Lung (tissue), 16 donors: ENCODE results near the gene SAMD9. TPM values are rescaled to one million over a fixed set of nuclear protein-coding genes. Genes with fewer than 3 reads are reported as not detected.

Source experiments
- ATAC-seq: fragments of 200-7000 bp; cut with Tn5 transposase; one replicate; pipeline ENCODE4 v1.9.1; 2020; ENCODE audit warnings: moderate number of reproducible peaks; ENCODE audit not compliant: insufficient read depth, low FRiP score
- DNase-seq, 3 donors: peaks; one replicate each; pipeline ENCODE4 v3.0.0-alpha.2; 2013 to 2017
- H3K27ac ChIP-seq, 2 donors: one replicate each; pipeline ENCODE4 v1.5.1; 2013; ENCODE audit warnings: mild to moderate bottlenecking in 2 of 2, moderate library complexity in 2 of 2, control low read depth in 1 of 2, inconsistent platforms in 1 of 2, low read depth in 1 of 2, low read length in 1 of 2
- H3K27me3 ChIP-seq, 3 donors: one replicate each; pipeline ENCODE4 v1.5.1; 2013; ENCODE audit warnings: low read length in 2 of 3; ENCODE audit not compliant: control insufficient read depth in 3 of 3, insufficient read depth in 3 of 3
- H3K36me3 ChIP-seq, 4 donors: one replicate each; pipeline ENCODE4 v1.5.1; 2013; ENCODE audit warnings: low read length in 4 of 4, mild to moderate bottlenecking in 1 of 4, moderate library complexity in 1 of 4; ENCODE audit not compliant: control insufficient read depth in 4 of 4, insufficient read depth in 4 of 4
- H3K4me1 ChIP-seq, 5 donors: one replicate each; pipeline ENCODE4 v1.5.1; 2013; ENCODE audit warnings: low read length in 5 of 5, mild to moderate bottlenecking in 2 of 5, moderate library complexity in 1 of 5; ENCODE audit not compliant: control insufficient read depth in 5 of 5, insufficient read depth in 5 of 5
- H3K4me3 ChIP-seq: one replicate; pipeline ENCODE4 v1.5.1; 2013; ENCODE audit warnings: mild to moderate bottlenecking, control low read depth, moderate library complexity
- H3K9ac ChIP-seq, 2 donors: one replicate each; pipeline ENCODE4 v1.5.1; 2013; ENCODE audit warnings: low read length in 2 of 2, control low read depth in 1 of 2; ENCODE audit not compliant: insufficient read depth in 1 of 2
- H3K9me3 ChIP-seq, 4 donors: one replicate each; pipeline ENCODE4 v1.5.1; 2013; ENCODE audit warnings: low read length in 3 of 4, mild to moderate bottlenecking in 1 of 4, moderate library complexity in 1 of 4; ENCODE audit not compliant: control insufficient read depth in 4 of 4, insufficient read depth in 3 of 4
- WGBS, 2 donors: extraction: QIAGEN DNeasy Blood & Tissue Kit; methylation state at CpG; one replicate each; pipeline ENCODE4 v1.1.7; 2013; 5-methylcytosine and 5-hydroxymethylcytosine counted together
- long read RNA-seq, 5 donors: transcript quantifications; one replicate each; lab custom pipeline, GENCODE V29; 2026
- polyA plus RNA-seq, 2 donors: library from polyadenylated mRNA; stranded (reverse); fragments of 200-250 nt; gene quantifications; one replicate each; pipeline ENCODE4 v1.2.1, GENCODE V29; 2013
- total RNA-seq, 2 donors: library from RNA; depleted of rRNA in 1 of 2; stranded (reverse); fragments of >200 nt in 1 of 2; gene quantifications; one replicate each; pipeline ENCODE4 v1.2.1, GENCODE V29; 2014 to 2021
- TF ChIP-seq, protein P1 (sequence below): IDR thresholded peaks from 2 replicates; pipeline ENCODE4 v1.5.1; 2012; ENCODE audit warnings: mild to moderate bottlenecking; ENCODE audit errors: control extremely low read depth, extremely low read depth
- donor health status: control.
- donor health status: control.
- donor health status: Bipolar disorder and iron deficiency.
- donor health status: healthy.
- donor health status: DM: yes; HTN: yes; CAD: no.

The SAMD9 gene
- total RNA-seq (10 to 100 TPM in 1 of 2 donors, 1 to 10 TPM in 1; 7.7 to 14.5 TPM), polyA plus RNA-seq (1 to 10 TPM; 2.3 to 7.3 TPM)
- long read RNA-seq, donor 1, full-length matches to known transcripts: 3 of 3 reads
- long read RNA-seq, donor 1, partial matches to known transcripts: 0 of 3 reads
- long read RNA-seq, donor 1, other reads (novel, unspliced or antisense): 0 of 3 reads
- long read RNA-seq, donor 2: 0 reads
- long read RNA-seq, donor 3, full-length matches to known transcripts: 4 of 4 reads
- long read RNA-seq, donor 3, partial matches to known transcripts: 0 of 4 reads
- long read RNA-seq, donor 3, other reads (novel, unspliced or antisense): 0 of 4 reads
- long read RNA-seq, donor 4: 0 reads
- long read RNA-seq, donor 5, full-length matches to known transcripts: 2 of 2 reads
- long read RNA-seq, donor 5, partial matches to known transcripts: 0 of 2 reads
- long read RNA-seq, donor 5, other reads (novel, unspliced or antisense): 0 of 2 reads

DNA sequence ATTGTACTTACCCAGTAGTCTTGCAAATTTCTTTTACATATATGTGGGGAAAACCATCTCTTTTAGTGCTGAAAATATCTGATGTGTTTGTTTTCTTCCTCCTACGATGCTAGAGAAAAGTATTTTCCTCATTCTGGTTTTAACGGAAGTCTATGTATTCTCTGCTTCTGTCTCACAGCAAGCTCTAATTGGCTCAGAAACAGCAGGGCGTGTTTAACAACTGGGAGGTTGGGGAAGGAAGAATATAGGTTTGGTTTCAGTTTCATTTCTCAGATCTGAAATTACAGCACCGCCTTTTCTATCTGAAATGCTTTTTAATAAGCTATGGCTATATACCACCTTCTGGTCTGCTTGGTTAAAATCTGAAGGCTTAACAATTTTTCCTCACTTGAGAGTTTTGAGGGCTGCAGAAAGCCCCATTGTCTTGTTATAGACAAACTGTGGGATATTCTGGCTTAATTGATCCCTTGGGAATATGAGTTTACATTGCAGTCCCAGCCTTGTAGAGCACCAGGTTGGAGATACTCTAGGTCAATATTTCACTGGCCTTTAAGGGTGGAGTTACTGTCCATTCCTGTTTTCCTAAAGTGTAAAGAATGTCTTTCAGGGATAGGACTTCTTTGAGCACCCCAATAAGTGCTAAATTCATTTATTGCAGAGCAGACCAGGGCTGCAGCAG is at the start of gene SAMD9:
Gene SAMD9, minus strand, starts transcription at position 128 of the 679 bp plus-strand sequence. CDS start 11,882 bp downstream, outside the sequence.
- Histone ChIP-seq H3K36me3 (peaks cover 0 to 3% (median 0%) of the 10 kb centered on the region in 4 donors), H3K4me1 (peaks cover 2 to 8% (median 3%) of the 10 kb centered on the region in 5 donors), H3K9me3 (peaks cover 0 to 7% (median 0%) of the 10 kb centered on the region in 4 donors), H3K27me3 (no peaks in the 10 kb centered on the region), H3K4me3 (peak within 1 kb of the TSS; percentile 24), H3K9ac (peak within 1 kb of the TSS in 1 of 2 donors; percentile 86), H3K27ac (peak within 1 kb of the TSS; percentile 45 to 79)
- 4 to 5% methylated on average over 4 of the region's 4 CpGs for WGBS, 2 donors
- DNase-seq (peak; percentile 62 to 94 (median 91)), ATAC-seq (peak; percentile 93)
- TF ChIP-seq, protein P1, sequence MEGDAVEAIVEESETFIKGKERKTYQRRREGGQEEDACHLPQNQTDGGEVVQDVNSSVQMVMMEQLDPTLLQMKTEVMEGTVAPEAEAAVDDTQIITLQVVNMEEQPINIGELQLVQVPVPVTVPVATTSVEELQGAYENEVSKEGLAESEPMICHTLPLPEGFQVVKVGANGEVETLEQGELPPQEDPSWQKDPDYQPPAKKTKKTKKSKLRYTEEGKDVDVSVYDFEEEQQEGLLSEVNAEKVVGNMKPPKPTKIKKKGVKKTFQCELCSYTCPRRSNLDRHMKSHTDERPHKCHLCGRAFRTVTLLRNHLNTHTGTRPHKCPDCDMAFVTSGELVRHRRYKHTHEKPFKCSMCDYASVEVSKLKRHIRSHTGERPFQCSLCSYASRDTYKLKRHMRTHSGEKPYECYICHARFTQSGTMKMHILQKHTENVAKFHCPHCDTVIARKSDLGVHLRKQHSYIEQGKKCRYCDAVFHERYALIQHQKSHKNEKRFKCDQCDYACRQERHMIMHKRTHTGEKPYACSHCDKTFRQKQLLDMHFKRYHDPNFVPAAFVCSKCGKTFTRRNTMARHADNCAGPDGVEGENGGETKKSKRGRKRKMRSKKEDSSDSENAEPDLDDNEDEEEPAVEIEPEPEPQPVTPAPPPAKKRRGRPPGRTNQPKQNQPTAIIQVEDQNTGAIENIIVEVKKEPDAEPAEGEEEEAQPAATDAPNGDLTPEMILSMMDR: no peak

DNA sequence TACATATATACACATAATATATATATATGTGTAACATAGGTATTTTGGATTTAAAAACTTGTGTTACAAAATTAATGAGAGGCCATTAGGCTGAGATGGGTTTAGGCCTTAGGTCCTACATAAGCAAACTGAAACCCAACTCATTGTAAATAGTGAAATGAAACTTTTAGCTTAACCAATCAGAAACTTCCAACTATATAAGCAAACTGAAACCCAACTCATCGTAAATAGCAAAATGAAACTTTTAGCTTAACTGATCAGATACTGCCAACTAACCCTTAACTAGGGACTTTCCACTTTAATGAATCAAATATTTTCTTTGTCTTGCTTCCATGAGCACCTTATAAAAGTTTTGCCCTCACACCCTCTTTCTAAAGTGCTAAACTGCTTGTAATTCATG is 47.7 kb upstream of the SAMD9 start:
- WGBS, 2 donors: 36 to 81% methylated on average over 1 of the region's 1 CpG
- ATAC-seq: no peak
- H3K9ac ChIP-seq: no peak overlapping the region

DNA sequence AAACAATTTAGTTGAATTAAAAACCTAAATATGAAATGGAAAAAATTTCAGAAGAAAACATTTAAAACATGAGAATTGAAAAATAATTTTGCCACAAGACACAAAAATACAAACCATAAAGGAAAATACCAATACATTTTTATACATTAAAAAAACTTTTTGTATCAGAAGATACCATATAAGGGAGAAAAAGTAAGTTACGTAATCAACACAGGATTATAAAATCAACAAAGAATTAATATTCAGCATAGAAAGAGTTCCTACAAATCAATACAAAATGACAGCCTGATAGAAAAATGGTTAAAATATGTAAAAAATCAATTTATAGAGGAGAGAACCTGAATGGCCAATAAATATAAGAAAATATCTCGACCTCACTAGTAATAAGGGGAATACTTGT is 47.0 kb upstream of the SAMD9 start:
- 64 to 94% methylated on average over 2 of the region's 2 CpGs for WGBS, 2 donors

More for the DNA sequence above, 47.7 kb upstream of the SAMD9 start:
- Histone ChIP-seq H3K27ac (no peak overlapping the region), H3K27me3 (no peaks in the 10 kb centered on the region), H3K9me3 (peaks cover 0 to 10% (median 3%) of the 10 kb centered on the region in 4 donors), H3K4me3 (no peak overlapping the region), H3K36me3 (no peaks in the 10 kb centered on the region), H3K4me1 (no peaks in the 10 kb centered on the region)
- no peak for DNase-seq
- TF ChIP-seq, protein P1: no peak

More for the DNA sequence above, 47.0 kb upstream of the SAMD9 start:
- TF ChIP-seq, protein P1: no peak
- no peaks in the 10 kb centered on the region for H3K36me3 ChIP-seq
- no peaks in the 10 kb centered on the region for H3K27me3 ChIP-seq
- no peaks in the 10 kb centered on the region for H3K4me1 ChIP-seq
- no peak overlapping the region for H3K27ac ChIP-seq
- ATAC-seq (no peak), DNase-seq (no peak)
- H3K9me3 ChIP-seq: peaks cover 0 to 4% (median under 1%) of the 10 kb centered on the region in 4 donors
- H3K9ac ChIP-seq: no peak overlapping the region
- no peak overlapping the region for H3K4me3 ChIP-seq
